GM12878 (cell line): ENCODE results near the gene ZNF232. TPM values are rescaled to one million over a fixed set of nuclear protein-coding genes. Genes with fewer than 3 reads are reported as not detected.
"Not testable (repeated sequence)": the region's sequence is repeated elsewhere in the genome, so short reads cannot be mapped to it uniquely, and the experiment has no call there.

Experiments used
- ATAC-seq: fragments of 200-7000 bp; cut with Tn5 transposase; 3 replicates; pipeline ENCODE4 v1.9.1; 2020; ENCODE audit warnings: mild to moderate bottlenecking, moderate library complexity
- BruUV-seq: library from RNA; stranded (reverse); fragments of 400-500 nt; replicated peaks from 2 replicates; lab custom pipeline; 2021; lab: Mats Ljungman, UMichigan
- CTCF ChIA-PET: fragments of 300-600 bp; sonication (Branson Sonifier 250); formaldehyde crosslinking; extraction: SDS; loops from one replicate; lab custom pipeline; 2021; ENCODE audit warnings: inconsistent platforms; lab: Yijun Ruan, JAX
- POLR2A ChIA-PET: fragments of 350-600 bp; formaldehyde crosslinking; extraction: SDS; loops from one replicate; lab custom pipeline; 2021; ENCODE audit warnings: inconsistent platforms; lab: Charles Lee
- RAD21 ChIA-PET: fragments of 300-600 bp; sonication (Branson Sonifier 250); formaldehyde crosslinking; loops from one replicate; lab custom pipeline; 2023; ENCODE audit warnings: antibody characterized with exemption; ENCODE audit not compliant: unreplicated experiment; lab: Charles Lee
- SMC1A ChIA-PET: fragments of 300-600 bp; sonication (Branson Sonifier 250); formaldehyde crosslinking; loops from one replicate; lab custom pipeline; 2023; ENCODE audit not compliant: unreplicated experiment, uncharacterized antibody; lab: Charles Lee
- DNase-seq: peaks from one replicate; pipeline ENCODE4 v3.0.0-alpha.2; 2011; ENCODE audit warnings: low read depth, low spot score
- FAIRE-seq: peaks from 3 replicates; lab custom pipeline; 2011; peaks lifted over from hg19 to GRCh38; lab: Jason Lieb, UNC
- H2AFZ ChIP-seq: 2 replicates; pipeline ENCODE4 v1.6.0; 2011; ENCODE audit warnings: low read depth, low read length, control low read depth; ENCODE audit not compliant: control insufficient read depth
- H3K27ac ChIP-seq: 2 replicates; pipeline ENCODE4 v1.5.1; 2011; ENCODE audit warnings: control low read depth; ENCODE audit not compliant: control insufficient read depth, insufficient read depth
- H3K27me3 ChIP-seq, 2 experiments: replicated peaks in 1 of 2; 2 replicates each; pipeline versions ENCODE4 v1.6.0 to v1.6.1; 2011; ENCODE audit warnings: low read length in 1 of 2; ENCODE audit not compliant: control insufficient read depth in 2 of 2, insufficient read depth in 2 of 2
- H3K36me3 ChIP-seq, 2 experiments: 2 replicates each; pipeline ENCODE4 v1.5.1; 2011; ENCODE audit warnings: low read length in 1 of 2; ENCODE audit not compliant: control insufficient read depth in 2 of 2, insufficient read depth in 2 of 2
- H3K4me1 ChIP-seq: 2 replicates; pipeline ENCODE4 v1.6.1; 2011; ENCODE audit warnings: mild to moderate bottlenecking, low read length, moderate library complexity, mixed read lengths; ENCODE audit not compliant: control insufficient read depth, insufficient read depth
- H3K4me2 ChIP-seq: 2 replicates; pipeline ENCODE4 v1.6.0; 2011; ENCODE audit warnings: control low read depth; ENCODE audit not compliant: control insufficient read depth, insufficient read depth
- H3K4me3 ChIP-seq: fragments of 200-600 bp; sonication (generic); 2 replicates; pipeline ENCODE4 v1.5.1; 2016
- H3K79me2 ChIP-seq: 2 replicates; pipeline ENCODE4 v1.6.0; 2011; ENCODE audit warnings: low read length; ENCODE audit not compliant: control insufficient read depth, insufficient read depth
- H3K9ac ChIP-seq: 2 replicates; pipeline ENCODE4 v1.8.0; 2011; ENCODE audit warnings: low read length, control low read depth, mixed read lengths; ENCODE audit not compliant: control insufficient read depth, insufficient read depth
- H3K9me3 ChIP-seq: replicated peaks from 3 replicates; pipeline ENCODE4 v1.5.1; 2011; ENCODE audit warnings: mild to moderate bottlenecking, low read length; ENCODE audit not compliant: control insufficient read depth, insufficient read depth
- H4K20me1 ChIP-seq: 2 replicates; pipeline ENCODE4 v1.6.0; 2011; ENCODE audit not compliant: control insufficient read depth, insufficient read depth
- CEBPB ChIP-seq, 2 experiments: fragments of 150-350 bp in 1 of 2; IDR thresholded peaks; 2 replicates each; pipeline ENCODE4 v1.6.1; 2012 to 2014; ENCODE audit warnings: low read depth in 2 of 2, low read length in 2 of 2, borderline replicate concordance in 1 of 2, inconsistent platforms in 1 of 2
- HDGF ChIP-seq: fragments of 450-650 bp; IDR thresholded peaks from 2 replicates; pipeline ENCODE4 v1.6.1; 2016; ENCODE audit warnings: antibody characterized with exemption
- MYB ChIP-seq: fragments of 150-350 bp; IDR thresholded peaks from 2 replicates; pipeline ENCODE4 v1.6.1; 2014; ENCODE audit warnings: mild to moderate bottlenecking, low read depth, low read length, borderline replicate concordance
- PAX5 ChIP-seq: IDR thresholded peaks from 2 replicates; pipeline ENCODE4 v1.6.1; 2011; ENCODE audit warnings: low read depth, low read length, borderline replicate concordance
- RAD21 ChIP-seq: IDR thresholded peaks from 2 replicates; pipeline ENCODE4 v1.6.1; 2011; ENCODE audit warnings: mild to moderate bottlenecking, low read depth, low read length, moderate library complexity; ENCODE audit not compliant: insufficient read depth
- ZZZ3 ChIP-seq: IDR thresholded peaks from 2 replicates; pipeline ENCODE4 v1.6.1; 2011; ENCODE audit warnings: low read depth; ENCODE audit not compliant: control insufficient read depth, insufficient read length
- WGBS: methylation state at CpG from one replicate; pipeline ENCODE4 v1.1.6; 2016; ENCODE audit warnings: low lambda C conversion rate; ENCODE audit not compliant: insufficient replicate concordance, insufficient coverage; ENCODE audit errors: missing lambda C conversion rate; 5-methylcytosine and 5-hydroxymethylcytosine counted together
- in situ Hi-C: fragments of 300-500 bp; cut with MboI; formaldehyde crosslinking; loops from 9 replicates; pipeline ENCODE4 v1.14.3; 2018; ENCODE audit warnings: mixed read lengths
- intact Hi-C: fragments of 100-400 bp; cut with micrococcal nuclease; formaldehyde crosslinking; loops from one replicate; pipeline ENCODE4 v1.14.2; 2022; ENCODE audit not compliant: unreplicated experiment
- polyA plus RNA-seq, 11 experiments: library from polyadenylated mRNA; depleted of rRNA in 4 of 11; unstranded in 6 of 11; stranded (reverse) in 5 of 11; fragments of >200 nt; fragmentation: Nextera tagmentation in 4 of 11; fragmentation: Illumina TruSeq in 1 of 11; extraction: Ambion mirVana in 4 of 11; extraction: Trizol in 1 of 11; gene quantifications; 1 replicate in 1 of 11; 2 replicates in 10 of 11; pipeline versions ENCODE4 v1.2.1 to v1.2.3, GENCODE V29; 2011 to 2016; ENCODE audit warnings: inconsistent platforms in 2 of 11, missing spikeins in 2 of 11, low read depth in 1 of 11
- total RNA-seq, 4 experiments: library from RNA; depleted of rRNA in 3 of 4; stranded (reverse); fragments of >200 nt in 3 of 4; fragmentation: Illumina TruSeq in 1 of 4; extraction: Trizol in 1 of 4; gene quantifications; 2 replicates each; pipeline versions ENCODE4 v1.2.1 to v1.2.3, GENCODE V29; 2013 to 2021

The ZNF232 gene
- total and polyA plus RNA-seq, 10 of the 15 experiments (the other 5 are each of a cell fraction or from before 2014, with no cell fraction given), result 10.1 to 15.7 (median 12.9) TPM

GRCh38 chr17:5077781-5078105, 33.9 kb downstream of the ZNF232 start:
- H3K9ac ChIP-seq, result peak overlapping the region; percentile 72
- H3K9me3 ChIP-seq, result peaks cover 14% of the 10 kb centered on the region; the same call in 2 of the 3 replicates
- BruUV-seq, result TSS peak; percentile 89
- H3K36me3 ChIP-seq, result no peaks in the 10 kb centered on the region
- SMC1A ChIA-PET, result interaction anchor here (1.3 to 3.3 kb wide), 2 partner anchors 17 to 35 kb away, joined by 4 to 15 read pairs; partner anchors contain the start of gene ZNF232
- no peak for DNase-seq
- H2AFZ ChIP-seq, result peak overlapping the region; percentile 70
- no peak for TF ChIP-seq ZZZ3
- TF ChIP-seq CEBPB (IDR thresholded peaks at IDR 0.05; ENCODE audit: borderline replicate concordance in 1 of 2, low read depth in 2 of 2, low read length in 2 of 2), result no peak
- TF ChIP-seq PAX5, result no peak
- no peak for TF ChIP-seq HDGF
- no peak for TF ChIP-seq MYB
- TF ChIP-seq RAD21, result no peak
- TF ChIP-seq, all 136 proteins: peak for 0
- WGBS, result 61% methylated on average over 14 of the region's 14 CpGs
- FAIRE-seq (no peak), ATAC-seq (no peak)
- Histone ChIP-seq H3K27ac (peak overlapping the region; percentile 66), H3K79me2 (peaks cover 2% of the 10 kb centered on the region; the same call in 1 of the 2 replicates), H4K20me1 (no peaks in the 10 kb centered on the region), H3K4me2 (peak overlapping the region; percentile 56), H3K27me3 (no peaks in the 10 kb centered on the region), H3K4me3 (peak overlapping the region; percentile 67; the same call in 1 of the 2 replicates), H3K4me1 (peaks cover 3% of the 10 kb centered on the region)
- intact Hi-C loops, result loop anchor here (2.0 to 5.0 kb wide), 2 partner anchors 113 to 160 kb away; partner anchors contain the start of gene ZNF594
- RAD21 ChIA-PET, result no interaction called here
- CTCF ChIA-PET, result interaction anchor here (2.6 kb wide), 1 partner anchor 33 kb away, joined by 13 read pairs; the partner anchor contains the start of gene ZNF232
- in situ Hi-C loops, result no loop called here
- POLR2A ChIA-PET, result interaction anchor here (1.3 to 1.5 kb wide), 3 partner anchors 79 to 150 kb away, joined by 3 to 4 read pairs (median 3); partner anchors contain the start of gene SPAG7

- WGBS, result 98% methylated on average over 24 of the region's 24 CpGs
- peaks cover 14% of the 10 kb centered on the region; the same call in 2 of the 3 replicates for H3K9me3 ChIP-seq
- H3K27me3 ChIP-seq, SMC1A ChIA-PET, H3K4me1 ChIP-seq, H4K20me1 ChIP-seq, ATAC-seq, H3K36me3 ChIP-seq, CTCF ChIA-PET, H3K4me3 ChIP-seq, H3K27ac ChIP-seq, RAD21 ChIA-PET, BruUV-seq, H3K79me2 ChIP-seq, H3K9ac ChIP-seq, FAIRE-seq, H3K4me2 ChIP-seq, in situ Hi-C loops, DNase-seq, H2AFZ ChIP-seq: not testable (repeated sequence)
- intact Hi-C loops, result loop anchor here (5.0 kb wide), 1 partner anchor 160 kb away; no protein-coding TSS in a partner anchor
- POLR2A ChIA-PET, result interaction anchor here (1.3 to 1.4 kb wide), 2 partner anchors 78 to 110 kb away, joined by 3 to 4 read pairs; partner anchors contain the start of gene SPAG7
These were observed 34.4 kb downstream of the ZNF232 start for GRCh38 chr17:5077275-5077674.

DNA sequence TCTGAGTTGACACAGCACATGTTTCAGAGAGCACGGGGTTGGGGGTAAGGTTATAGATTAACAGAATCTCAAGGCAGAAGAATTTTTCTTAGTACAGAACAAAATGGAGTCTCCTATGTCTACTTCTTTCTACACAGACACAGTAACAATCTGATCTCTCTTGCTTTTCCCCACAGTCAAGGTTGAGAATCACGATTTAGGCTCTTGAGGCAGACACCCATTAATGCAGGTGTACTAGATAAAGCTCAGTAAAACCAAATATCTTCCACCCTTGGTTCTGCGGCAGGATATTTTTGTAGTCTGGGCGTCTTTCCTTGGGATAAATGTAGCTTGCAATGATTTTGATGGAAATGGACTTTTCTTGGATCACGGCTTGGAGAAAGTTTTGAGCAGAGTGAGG, 36.2 kb downstream of the ZNF232 start:
- ChIA-PET POLR2A (interaction anchor here (0.6 kb wide), 1 partner anchor 14 kb away, joined by 4 read pairs; no protein-coding TSS in a partner anchor), CTCF (interaction anchor here (0.7 kb wide), 1 partner anchor 14 kb away, joined by 3 read pairs; no protein-coding TSS in a partner anchor), SMC1A (interaction anchor here (0.7 kb wide), 1 partner anchor 160 kb away, joined by 3 read pairs; no protein-coding TSS in a partner anchor)
- BruUV-seq, H3K79me2 ChIP-seq, FAIRE-seq, DNase-seq, H3K9me3 ChIP-seq, H3K27ac ChIP-seq, H3K36me3 ChIP-seq, H3K4me2 ChIP-seq, H3K9ac ChIP-seq, RAD21 ChIA-PET, in situ Hi-C loops, H3K4me3 ChIP-seq, H3K27me3 ChIP-seq, H3K4me1 ChIP-seq, H2AFZ ChIP-seq, ATAC-seq, H4K20me1 ChIP-seq: not testable (repeated sequence)
- intact Hi-C loops, result loop anchor here (5.0 kb wide), 1 partner anchor 162 kb away; no protein-coding TSS in a partner anchor
- 80% methylated on average over 4 of the region's 5 CpGs for WGBS
